KOPT-K1 (cell line): Measurements from ENCODE around the gene COL4A5.

Experiments
- H3K27ac ChIP-seq: fragments of 200-600 bp; sonication (generic); 2 replicates; pipeline ENCODE4 v1.5.1; 2016; ENCODE audit warnings: antibody characterized with exemption, mild to moderate bottlenecking, low read depth, low read length; ENCODE audit not compliant: poor library complexity, severe bottlenecking
- H3K36me3 ChIP-seq: fragments of 200-600 bp; sonication (generic); 2 replicates; pipeline ENCODE4 v1.5.1; 2017; ENCODE audit warnings: antibody characterized with exemption, mild to moderate bottlenecking, low read length, moderate library complexity; ENCODE audit not compliant: insufficient read depth
- H3K9me3 ChIP-seq: fragments of 200-600 bp; sonication (generic); 2 replicates; pipeline ENCODE4 v1.5.1; 2017; ENCODE audit warnings: antibody characterized with exemption, low read length, mild to moderate bottlenecking; ENCODE audit not compliant: insufficient read depth, poor library complexity, severe bottlenecking

The COL4A5 gene

GRCh38 chrX:108735679-108736508 is 296.3 kb downstream of the COL4A5 start:
- H3K9me3 ChIP-seq: no peaks in the 10 kb centered on the region
- H3K36me3 ChIP-seq: no peaks in the 10 kb centered on the region
- H3K27ac ChIP-seq: no peak overlapping the region

GRCh38 chrX:108736509-108737479 is 297.2 kb downstream of the COL4A5 start, which contains the start of gene IRS4:
TSS of gene IRS4 (minus strand) at chrX:108736563.
- no peaks in the 10 kb centered on the region for H3K36me3 ChIP-seq
- no peaks in the 10 kb centered on the region for H3K9me3 ChIP-seq
- H3K27ac ChIP-seq: no peak within 1 kb of the TSS

DNA sequence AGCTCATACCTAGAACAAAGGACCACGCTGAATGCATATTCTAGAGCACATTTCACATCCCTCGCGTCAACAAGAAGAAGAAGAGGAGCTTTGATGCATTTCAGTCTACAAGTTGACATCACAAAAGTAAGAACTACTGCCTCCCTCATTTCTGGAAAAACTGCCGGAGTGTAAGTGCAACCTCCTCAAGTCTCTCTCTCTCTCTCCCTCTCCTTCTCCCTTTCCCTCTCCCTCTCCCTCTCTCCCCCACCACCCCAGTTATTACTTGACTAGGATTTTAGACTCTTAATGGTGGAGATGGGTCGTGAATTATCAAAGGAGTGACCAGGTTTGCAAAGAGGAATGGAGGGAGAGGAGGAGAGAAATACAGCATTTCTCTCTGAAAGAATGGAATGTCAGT is 298.1 kb downstream of the COL4A5 start:
- no peaks in the 10 kb centered on the region for H3K9me3 ChIP-seq
- H3K27ac ChIP-seq: no peak overlapping the region
- H3K36me3 ChIP-seq: no peaks in the 10 kb centered on the region

GRCh38 chrX:108740299-108740774 is 300.7 kb downstream of the COL4A5 start:
- H3K9me3 ChIP-seq: no peaks in the 10 kb centered on the region
- no peaks in the 10 kb centered on the region for H3K36me3 ChIP-seq
- H3K27ac ChIP-seq: no peak overlapping the region
